SK-N-SH treated with all-trans-retinoic acid at 6 μM for 48 hours (cell line): Measurements from ENCODE around the gene RAP1A.

Experiments used
- OSR1 ChIP-seq: fragments of 250-450 bp; sonication (Bioruptor Pico); IDR thresholded peaks from 2 replicates; pipeline ENCODE4 v1.8.0; 2022; ENCODE audit warnings: moderate library complexity, mild to moderate bottlenecking, inconsistent platforms
- PATZ1 ChIP-seq: fragments of 250-450 bp; sonication (Bioruptor Pico); IDR thresholded peaks from 2 replicates; pipeline ENCODE4 v1.8.0; 2020; ENCODE audit warnings: mild to moderate bottlenecking, moderate library complexity, borderline replicate concordance
- ZFP3 ChIP-seq: fragments of 250-450 bp; sonication (Bioruptor Pico); IDR thresholded peaks from 2 replicates; pipeline ENCODE4 v1.5.0; 2020; ENCODE audit warnings: mild to moderate bottlenecking, moderate library complexity

GRCh38 chr1:111638320-111638719 is 18.7 kb downstream of the RAP1A start:
- no peak for TF ChIP-seq PATZ1 (CRISPR knock-in tag)
- no peak for TF ChIP-seq OSR1 (CRISPR knock-in tag)
- no peak for TF ChIP-seq ZFP3 (CRISPR knock-in tag)
